ENCODE data around the gene EPB41L4A. TPM values are rescaled to one million over a fixed set of nuclear protein-coding genes. Genes with fewer than 3 reads are reported as not detected.

The EPB41L4A gene
- total RNA-seq, 2 experiments from 2014 or later = 0.95 to 1.5 TPM

- Mint-ChIP-seq H3K9me3 (no peaks in the 10 kb centered on the region), H3K36me3 (no peaks in the 10 kb centered on the region)
Observed at GRCh38 chr5:112317866-112318265, 101.2 kb downstream of the EPB41L4A start.

GRCh38 chr5:112316731-112317130, 102.3 kb downstream of the EPB41L4A start:
- Mint-ChIP-seq H3K9me3 (no peaks in the 10 kb centered on the region), H3K27me3 (peaks cover 2% of the 10 kb centered on the region), H3K4me3 (no peak overlapping the region), H3K27ac (no peak overlapping the region), H3K4me1 (ENCODE audit: low read depth) (no peaks in the 10 kb centered on the region), H3K36me3 (no peaks in the 10 kb centered on the region)
- intact Hi-C loops (cut with micrococcal nuclease) = no loop called here
- ChIA-PET CTCF (interaction anchor here (1.3 kb wide), 1 partner anchor 11 kb away, joined by 4 read pairs; no protein-coding TSS in a partner anchor), POLR2A (no interaction called here)
- DNase-seq = no peak

More at GRCh38 chr5:112317866-112318265, 101.2 kb downstream of the EPB41L4A start:
- ChIA-PET CTCF (no interaction called here), POLR2A (no interaction called here)
- H3K27me3 Mint-ChIP-seq = peaks cover 2% of the 10 kb centered on the region
- no peak for DNase-seq
- H3K27ac Mint-ChIP-seq = no peak overlapping the region
- H3K4me1 Mint-ChIP-seq (ENCODE audit: low read depth) = no peaks in the 10 kb centered on the region
- H3K4me3 Mint-ChIP-seq = no peak overlapping the region
- intact Hi-C loops (cut with micrococcal nuclease) = no loop called here

- Mint-ChIP-seq H3K36me3 (no peaks in the 10 kb centered on the region), H3K4me1 (ENCODE audit: low read depth) (no peaks in the 10 kb centered on the region), H3K4me3 (no peak overlapping the region), H3K27ac (no peak overlapping the region), H3K27me3 (peaks cover 2% of the 10 kb centered on the region), H3K9me3 (no peaks in the 10 kb centered on the region)
- CTCF ChIA-PET = interaction anchor here (1.3 kb wide), 1 partner anchor 11 kb away, joined by 4 read pairs; no protein-coding TSS in a partner anchor
- POLR2A ChIA-PET = no interaction called here
- intact Hi-C loops (cut with micrococcal nuclease) = no loop called here
- no peak for DNase-seq
Observed at GRCh38 chr5:112316006-112316405, 103.1 kb downstream of the EPB41L4A start.

GRCh38 chr5:112312295-112313275, 106.5 kb downstream of the EPB41L4A start:
- H3K4me3 Mint-ChIP-seq = no peak overlapping the region
- intact Hi-C loops (cut with micrococcal nuclease) = no loop called here
- no peaks in the 10 kb centered on the region for H3K4me1 Mint-ChIP-seq (ENCODE audit: low read depth)
- H3K36me3 Mint-ChIP-seq = no peaks in the 10 kb centered on the region
- ChIA-PET CTCF (no interaction called here), POLR2A (no interaction called here)
- no peak for DNase-seq
- H3K27ac Mint-ChIP-seq = no peak overlapping the region
- H3K9me3 Mint-ChIP-seq = no peaks in the 10 kb centered on the region
- no peaks in the 10 kb centered on the region for H3K27me3 Mint-ChIP-seq

- H3K36me3 Mint-ChIP-seq = no peaks in the 10 kb centered on the region
- ChIA-PET POLR2A (no interaction called here), CTCF (no interaction called here)
- intact Hi-C loops (cut with micrococcal nuclease) = no loop called here
- DNase-seq = no peak
- H3K4me1 Mint-ChIP-seq (ENCODE audit: low read depth) = no peaks in the 10 kb centered on the region
- H3K27me3 Mint-ChIP-seq = no peaks in the 10 kb centered on the region
- no peak overlapping the region for H3K27ac Mint-ChIP-seq
- no peak overlapping the region for H3K4me3 Mint-ChIP-seq
- no peaks in the 10 kb centered on the region for H3K9me3 Mint-ChIP-seq
Observed at GRCh38 chr5:112310746-112311145, 108.3 kb downstream of the EPB41L4A start.

GRCh38 chr5:112308608-112309007, 110.5 kb downstream of the EPB41L4A start:
- Mint-ChIP-seq H3K36me3 (no peaks in the 10 kb centered on the region), H3K9me3 (no peaks in the 10 kb centered on the region), H3K27ac (no peak overlapping the region), H3K4me1 (ENCODE audit: low read depth) (no peaks in the 10 kb centered on the region), H3K4me3 (no peak overlapping the region), H3K27me3 (peaks cover 2% of the 10 kb centered on the region)
- intact Hi-C loops (cut with micrococcal nuclease) = no loop called here
- POLR2A ChIA-PET = no interaction called here
- DNase-seq = no peak
- CTCF ChIA-PET = no interaction called here

- no peak overlapping the region for H3K27ac Mint-ChIP-seq
- intact Hi-C loops (cut with micrococcal nuclease) = no loop called here
- H3K36me3 Mint-ChIP-seq = no peaks in the 10 kb centered on the region
- H3K4me1 Mint-ChIP-seq (ENCODE audit: low read depth) = no peaks in the 10 kb centered on the region
- ChIA-PET CTCF (no interaction called here), POLR2A (no interaction called here)
- no peaks in the 10 kb centered on the region for H3K9me3 Mint-ChIP-seq
- no peak for DNase-seq
- H3K4me3 Mint-ChIP-seq = no peak overlapping the region
- H3K27me3 Mint-ChIP-seq = peaks cover 11% of the 10 kb centered on the region
Observed at GRCh38 chr5:112306956-112307355, 112.1 kb downstream of the EPB41L4A start.

- Mint-ChIP-seq H3K4me1 (ENCODE audit: low read depth) (no peaks in the 10 kb centered on the region), H3K36me3 (no peaks in the 10 kb centered on the region), H3K27me3 (peaks cover 11% of the 10 kb centered on the region), H3K27ac (no peak overlapping the region), H3K4me3 (no peak overlapping the region), H3K9me3 (peaks cover 1% of the 10 kb centered on the region)
- intact Hi-C loops (cut with micrococcal nuclease) = no loop called here
- CTCF ChIA-PET = no interaction called here
- DNase-seq = no peak
- POLR2A ChIA-PET = no interaction called here
Observed at GRCh38 chr5:112304743-112305142, 114.3 kb downstream of the EPB41L4A start.

- Mint-ChIP-seq H3K9me3 (peaks cover 8% of the 10 kb centered on the region), H3K4me3 (no peak overlapping the region), H3K27ac (no peak overlapping the region), H3K27me3 (peaks cover 11% of the 10 kb centered on the region), H3K36me3 (no peaks in the 10 kb centered on the region), H3K4me1 (ENCODE audit: low read depth) (no peaks in the 10 kb centered on the region)
- intact Hi-C loops (cut with micrococcal nuclease) = no loop called here
- ChIA-PET POLR2A (no interaction called here), CTCF (no interaction called here)
- no peak for DNase-seq
Observed at GRCh38 chr5:112303685-112304084, 115.4 kb downstream of the EPB41L4A start.

GRCh38 chr5:112294126-112294525, 125.0 kb downstream of the EPB41L4A start:
- Mint-ChIP-seq H3K36me3 (no peaks in the 10 kb centered on the region), H3K4me3 (no peak overlapping the region), H3K27ac (no peak overlapping the region), H3K9me3 (peaks cover 14% of the 10 kb centered on the region), H3K4me1 (ENCODE audit: low read depth) (no peaks in the 10 kb centered on the region), H3K27me3 (no peaks in the 10 kb centered on the region)
- DNase-seq = no peak
- POLR2A ChIA-PET = no interaction called here
- CTCF ChIA-PET = no interaction called here
- intact Hi-C loops (cut with micrococcal nuclease) = no loop called here

GRCh38 chr5:112293587-112293986, 125.5 kb downstream of the EPB41L4A start:
- no peak for DNase-seq
- Mint-ChIP-seq H3K4me3 (no peak overlapping the region), H3K36me3 (no peaks in the 10 kb centered on the region), H3K27me3 (no peaks in the 10 kb centered on the region), H3K9me3 (peaks cover 8% of the 10 kb centered on the region), H3K27ac (no peak overlapping the region), H3K4me1 (ENCODE audit: low read depth) (no peaks in the 10 kb centered on the region)
- CTCF ChIA-PET = no interaction called here
- intact Hi-C loops (cut with micrococcal nuclease) = no loop called here
- POLR2A ChIA-PET = no interaction called here

- ChIA-PET CTCF (no interaction called here), POLR2A (no interaction called here)
- intact Hi-C loops (cut with micrococcal nuclease) = no loop called here
- no peak overlapping the region for H3K4me3 Mint-ChIP-seq
- no peak overlapping the region for H3K27ac Mint-ChIP-seq
- DNase-seq = no peak
- no peaks in the 10 kb centered on the region for H3K9me3 Mint-ChIP-seq
- H3K4me1 Mint-ChIP-seq (ENCODE audit: low read depth) = no peaks in the 10 kb centered on the region
- H3K36me3 Mint-ChIP-seq = no peaks in the 10 kb centered on the region
- no peaks in the 10 kb centered on the region for H3K27me3 Mint-ChIP-seq
Observed at GRCh38 chr5:112290691-112291090, 128.4 kb downstream of the EPB41L4A start.

GRCh38 chr5:112289465-112289864, 129.6 kb downstream of the EPB41L4A start:
- intact Hi-C loops (cut with micrococcal nuclease) = no loop called here
- Mint-ChIP-seq H3K36me3 (no peaks in the 10 kb centered on the region), H3K4me1 (ENCODE audit: low read depth) (no peaks in the 10 kb centered on the region), H3K9me3 (no peaks in the 10 kb centered on the region), H3K27ac (no peak overlapping the region), H3K4me3 (no peak overlapping the region), H3K27me3 (no peaks in the 10 kb centered on the region)
- ChIA-PET POLR2A (no interaction called here), CTCF (no interaction called here)
- no peak for DNase-seq

All from activated CD4-positive, alpha-beta memory T cell treated with anti-CD3 and anti-CD28 coated beads for 36 hours (primary cell).